H1 (cell line): ENCODE data around the gene ARID1B. TPM values are rescaled to one million over a fixed set of nuclear protein-coding genes. Genes with fewer than 3 reads are reported as not detected.

Source experiments
- CTCF ChIA-PET: fragments of 300-600 bp; sonication (Branson Sonifier 250); formaldehyde crosslinking; loops from one replicate; lab custom pipeline; 2021; ENCODE audit not compliant: partially characterized antibody; lab: Charles Lee
- POLR2A ChIA-PET: fragments of 300-600 bp; sonication (Branson Sonifier 250); formaldehyde crosslinking; loops from one replicate; lab custom pipeline; 2021; ENCODE audit warnings: inconsistent platforms; ENCODE audit not compliant: partially characterized antibody; lab: Charles Lee
- DNase-seq, 2 experiments: peaks; one replicate each; pipeline versions ENCODE4 v3.0.0 to v3.0.0-alpha.2; 2010 to 2022; ENCODE audit warnings: low spot score in 2 of 2, low read depth in 1 of 2, mixed read lengths in 1 of 2
- FAIRE-seq: peaks from 2 replicates; lab custom pipeline; 2011; peaks lifted over from hg19 to GRCh38; lab: Jason Lieb, UNC
- H2AFZ ChIP-seq: 2 replicates; pipeline ENCODE4 v1.8.1; 2012; ENCODE audit warnings: low read length, inconsistent platforms
- H2AK5ac ChIP-seq: 2 replicates; pipeline ENCODE4 v1.6.1; 2013; ENCODE audit warnings: low read depth, low read length
- H2BK120ac ChIP-seq: replicated peaks from 2 replicates; pipeline ENCODE3; 2013; ENCODE audit warnings: low read depth, low read length, inconsistent platforms
- H2BK12ac ChIP-seq: 2 replicates; pipeline ENCODE4 v1.6.1; 2013; ENCODE audit warnings: low read depth, low read length
- H2BK15ac ChIP-seq: 2 replicates; pipeline ENCODE4 v1.6.1; 2013; ENCODE audit warnings: low read length
- H2BK20ac ChIP-seq: 2 replicates; pipeline ENCODE4 v1.6.1; 2013; ENCODE audit warnings: low read length
- H2BK5ac ChIP-seq: 2 replicates; pipeline ENCODE4 v1.6.1; 2013; ENCODE audit warnings: low read depth, low read length
- H3K14ac ChIP-seq: 2 replicates; pipeline ENCODE4 v1.6.1; 2013; ENCODE audit warnings: inconsistent platforms; ENCODE audit not compliant: insufficient read length
- H3K18ac ChIP-seq: 2 replicates; pipeline ENCODE4 v1.6.1; 2013; ENCODE audit warnings: low read length; ENCODE audit errors: extremely low read depth
- H3K23ac ChIP-seq: 2 replicates; pipeline ENCODE4 v1.6.1; 2013; ENCODE audit warnings: inconsistent platforms; ENCODE audit not compliant: insufficient read length
- H3K23me2 ChIP-seq: 2 replicates; pipeline ENCODE4 v1.6.1; 2013; ENCODE audit warnings: low read depth, low read length
- H3K27ac ChIP-seq: 2 replicates; pipeline ENCODE4 v1.6.1; 2011; ENCODE audit warnings: low read depth, low read length, inconsistent platforms
- H3K27me3 ChIP-seq, 4 experiments: replicated peaks in 1 of 4; 1 replicate in 1 of 4; 2 replicates in 3 of 4; pipeline versions ENCODE4 v1.6.1 to v1.8.1; 2011 to 2013; ENCODE audit warnings: low read length in 3 of 4, mild to moderate bottlenecking in 3 of 4, inconsistent platforms in 2 of 4, mixed read lengths in 2 of 4, moderate library complexity in 1 of 4; ENCODE audit not compliant: control insufficient read depth in 3 of 4, insufficient read depth in 3 of 4; ENCODE audit errors: extremely low read depth in 1 of 4
- H3K36me3 ChIP-seq, 4 experiments: 2 replicates each; pipeline versions ENCODE4 v1.6.1 to v1.8.1; 2011 to 2013; ENCODE audit warnings: mild to moderate bottlenecking in 4 of 4, low read length in 3 of 4, moderate library complexity in 2 of 4, control low read depth in 1 of 4, inconsistent platforms in 1 of 4; ENCODE audit not compliant: insufficient read depth in 4 of 4, control insufficient read depth in 2 of 4
- H3K4ac ChIP-seq: replicated peaks from 2 replicates; pipeline ENCODE3; 2013; ENCODE audit warnings: low read length, low read depth, mixed read lengths, inconsistent platforms; ENCODE audit not compliant: insufficient read length
- H3K4me1 ChIP-seq, 4 experiments: replicated peaks in 1 of 4; 1 replicate in 1 of 4; 2 replicates in 3 of 4; pipeline versions ENCODE4 v1.6.1 to v1.8.1; 2011 to 2013; ENCODE audit warnings: low read length in 3 of 4, inconsistent platforms in 2 of 4, mixed read lengths in 1 of 4; ENCODE audit not compliant: insufficient read depth in 4 of 4, control insufficient read depth in 3 of 4
- H3K4me2 ChIP-seq, 2 experiments: 2 replicates each; pipeline versions ENCODE4 v1.6.1 to v1.8.1; 2011 to 2013; ENCODE audit warnings: low read depth in 2 of 2, low read length in 2 of 2, control low read depth in 1 of 2, inconsistent platforms in 1 of 2, mild to moderate bottlenecking in 1 of 2; ENCODE audit not compliant: insufficient read depth in 1 of 2
- H3K4me3 ChIP-seq, 4 experiments: fragments of 200-600, 300-600 bp in 1 of 4; sonication (generic), shearing (Covaris generic), sonication (Bioruptor Twin) in 1 of 4; 2 replicates each; pipeline versions ENCODE4 v1.5.1 to v1.8.1; 2011 to 2016; ENCODE audit warnings: low read length in 4 of 4, low read depth in 3 of 4, control low read depth in 2 of 4, inconsistent platforms in 2 of 4, mild to moderate bottlenecking in 2 of 4, mixed read lengths in 1 of 4, moderate library complexity in 1 of 4; ENCODE audit not compliant: insufficient read depth in 2 of 4; ENCODE audit errors: extremely low read depth in 1 of 4
- H3K56ac ChIP-seq: replicated peaks from 2 replicates; pipeline ENCODE3; 2013; ENCODE audit warnings: low read depth, mild to moderate bottlenecking, mixed read lengths, low read length, inconsistent platforms; ENCODE audit not compliant: insufficient read length
- H3K79me1 ChIP-seq: 2 replicates; pipeline ENCODE4 v1.6.1; 2013; ENCODE audit warnings: low read depth, low read length, control low read depth
- H3K79me2 ChIP-seq, 2 experiments: 2 replicates each; pipeline versions ENCODE4 v1.6.1 to v1.8.1; 2012 to 2013; ENCODE audit warnings: low read length in 2 of 2, mild to moderate bottlenecking in 2 of 2, inconsistent platforms in 1 of 2; ENCODE audit not compliant: insufficient read depth in 2 of 2, control insufficient read depth in 1 of 2
- H3K9ac ChIP-seq, 4 experiments: replicated peaks in 1 of 4; 1 replicate in 1 of 4; 2 replicates in 3 of 4; pipeline versions ENCODE4 v1.6.1 to v1.8.1; 2011 to 2013; ENCODE audit warnings: low read depth in 3 of 4, low read length in 3 of 4, control low read depth in 2 of 4, mild to moderate bottlenecking in 2 of 4, moderate library complexity in 2 of 4, inconsistent platforms in 1 of 4; ENCODE audit errors: extremely low read depth in 1 of 4
- H3K9me3 ChIP-seq, 2 experiments: 2 replicates each; pipeline versions ENCODE4 v1.6.1 to v1.8.1; 2012 to 2013; ENCODE audit warnings: mild to moderate bottlenecking in 2 of 2, moderate library complexity in 2 of 2, control low read depth in 1 of 2, inconsistent platforms in 1 of 2, low read depth in 1 of 2, low read length in 1 of 2, mixed read lengths in 1 of 2; ENCODE audit not compliant: insufficient read depth in 2 of 2
- H4K20me1 ChIP-seq, 2 experiments: replicated peaks in 1 of 2; 2 replicates each; pipeline versions ENCODE3 to v1.8.1; 2011 to 2013; ENCODE audit warnings: inconsistent platforms in 2 of 2, low read length in 2 of 2, mild to moderate bottlenecking in 1 of 2; ENCODE audit not compliant: insufficient read depth in 2 of 2, control insufficient read depth in 1 of 2
- H4K5ac ChIP-seq: 2 replicates; pipeline ENCODE4 v1.6.1; 2013; ENCODE audit warnings: low read length, low read depth, mixed read lengths, inconsistent platforms; ENCODE audit not compliant: insufficient read length
- H4K8ac ChIP-seq: 2 replicates; pipeline ENCODE4 v1.8.0; 2013; ENCODE audit warnings: mild to moderate bottlenecking, moderate library complexity, low read length, inconsistent platforms; ENCODE audit not compliant: insufficient read depth; ENCODE audit errors: extremely low read depth
- H4K91ac ChIP-seq: replicated peaks from 2 replicates; pipeline ENCODE3; 2013; ENCODE audit warnings: low read length, mixed read lengths, inconsistent platforms; ENCODE audit not compliant: insufficient read length
- ATF2 ChIP-seq: IDR thresholded peaks from 2 replicates; pipeline ENCODE4 v1.6.1; 2012; ENCODE audit warnings: low read length, inconsistent platforms
- CBX8 ChIP-seq: fragments of 300-800, 300-1000 bp; sonication (generic); IDR thresholded peaks from 2 replicates; pipeline ENCODE4 v1.7.1; 2016; ENCODE audit warnings: low read depth, low read length, borderline replicate concordance
- CEBPB ChIP-seq: IDR thresholded peaks from 2 replicates; pipeline ENCODE4 v1.6.1; 2012; ENCODE audit warnings: low read depth, low read length
- CHD1 ChIP-seq: IDR thresholded peaks from 2 replicates; pipeline ENCODE4 v1.6.1; 2012; ENCODE audit warnings: low read depth, low read length, improper control_type of control experiment
- CHD2 ChIP-seq: IDR thresholded peaks from 2 replicates; pipeline ENCODE4 v1.6.1; 2012; ENCODE audit warnings: low read length, improper control_type of control experiment
- EGR1 ChIP-seq: IDR thresholded peaks from 2 replicates; pipeline ENCODE4 v1.6.1; 2011; ENCODE audit warnings: low read depth, low read length, borderline replicate concordance
- MAFK ChIP-seq: IDR thresholded peaks from 2 replicates; pipeline ENCODE4 v1.6.1; 2012; ENCODE audit warnings: low read depth, mild to moderate bottlenecking, improper control_type of control experiment, low read length
- NRF1 ChIP-seq: IDR thresholded peaks from 2 replicates; pipeline ENCODE4 v1.6.1; 2011; ENCODE audit warnings: mild to moderate bottlenecking, low read depth, low read length, improper control_type of control experiment
- RBBP5 ChIP-seq: IDR thresholded peaks from 2 replicates; pipeline ENCODE4 v1.7.1; 2012; ENCODE audit warnings: low read depth, mild to moderate bottlenecking, inconsistent platforms, low read length, moderate library complexity, borderline replicate concordance
- SIRT6 ChIP-seq: IDR thresholded peaks from one replicate; pipeline ENCODE4 v1.7.1; 2012; ENCODE audit warnings: low read length, inconsistent platforms
- SUZ12 ChIP-seq: fragments of 200-600 bp; sonication (generic); IDR thresholded peaks from 2 replicates; pipeline ENCODE4 v1.6.1; 2012; ENCODE audit warnings: mild to moderate bottlenecking, inconsistent platforms, low read length, moderate library complexity, mixed read lengths
- WGBS, 2 experiments: shearing (Covaris generic) in 1 of 2; methylation state at CpG; one replicate each; pipeline versions ENCODE4 v1.1.6 to v1.1.7; 2013 to 2015; ENCODE audit warnings: low lambda C conversion rate in 2 of 2, mixed read lengths in 2 of 2, inconsistent platforms in 1 of 2, low coverage in 1 of 2, missing lambda C conversion rate in 1 of 2; ENCODE audit not compliant: insufficient replicate concordance in 2 of 2, insufficient coverage in 1 of 2, insufficient read length in 1 of 2; ENCODE audit errors: extremely low coverage in 1 of 2, missing lambda C conversion rate in 1 of 2; 5-methylcytosine and 5-hydroxymethylcytosine counted together
- polyA plus RNA-seq, 7 experiments: library from polyadenylated mRNA; depleted of rRNA in 3 of 7; stranded (reverse) in 5 of 7; unstranded in 2 of 7; fragments of >200 nt in 5 of 7; fragments of 200-250 nt in 2 of 7; gene quantifications; 1 replicate in 5 of 7; 2 replicates in 1 of 7; 4 replicates in 1 of 7; pipeline versions ENCODE4 v1.2.1 to v1.2.3, GENCODE V29; 2011 to 2013; ENCODE audit warnings: missing spikeins in 2 of 7, mixed read lengths in 2 of 7
- total RNA-seq: library from RNA; stranded (reverse); fragmentation: NEBNext Ultra II Directional; extraction: Animal tissue kit (Norgen Biotek cat#: 25700); gene quantifications from 2 replicates; pipeline ENCODE4 v1.2.1, GENCODE V29; 2021

ARID1B gene
- total and polyA plus RNA-seq, 2 of the 8 experiments (the other 6 are each of a cell fraction or from before 2014, with no cell fraction given): 24.3 to 70.3 TPM

GRCh38 chr6:157173776-157174175 lies 396.6 kb downstream of the ARID1B start:
- Histone ChIP-seq H3K9me3 (no peaks in the 10 kb centered on the region), H3K4me1 (peaks cover 0 to 11% (median 0%) of the 10 kb centered on the region in 4 experiments; a peak in 2 of 7 replicates), H3K4me3 (no peak overlapping the region), H3K27me3 (no peaks in the 10 kb centered on the region), H2BK12ac (no peak overlapping the region), H4K20me1 (peaks cover 0 to 1% of the 10 kb centered on the region in 2 experiments)
- WGBS, 2 experiments: 97% methylated on average over 8 of the region's 8 CpGs; no CpG with 5 or more reads in 1 of the 2 experiments
- TF ChIP-seq SIRT6: no peak
- TF ChIP-seq CHD1: no peak
- TF ChIP-seq CBX8: no peak
- no peak for TF ChIP-seq CHD2
- no peak for TF ChIP-seq ATF2
- TF ChIP-seq SUZ12: no peak
- TF ChIP-seq CEBPB: no peak
- no peak for TF ChIP-seq EGR1
- TF ChIP-seq RBBP5: no peak
- no peak for TF ChIP-seq MAFK
- no peak for TF ChIP-seq NRF1
- TF ChIP-seq, all 59 proteins: peak for 0
- Histone ChIP-seq H2BK120ac (no peak overlapping the region), H3K18ac (no peak overlapping the region), H4K5ac (no peak overlapping the region), H2BK15ac (no peak overlapping the region), H3K36me3 (no peaks in the 10 kb centered on the region; a peak in 1 of 8 replicates), H3K23ac (no peak overlapping the region), H3K56ac (no peak overlapping the region), H3K27ac (no peak overlapping the region), H3K14ac (no peak overlapping the region), H3K79me1 (no peaks in the 10 kb centered on the region), H3K23me2 (no peaks in the 10 kb centered on the region), H3K79me2 (no peaks in the 10 kb centered on the region), H2AFZ (no peak overlapping the region), H2BK5ac (no peak overlapping the region), H2AK5ac (no peak overlapping the region; the same call in 1 of the 2 replicates), H4K91ac (no peak overlapping the region), H3K4me2 (no peak overlapping the region), H2BK20ac (no peak overlapping the region), H3K9ac (no peak overlapping the region), H4K8ac (no peak overlapping the region), H3K4ac (no peak overlapping the region)
- CTCF ChIA-PET: interaction anchor here (0.7 to 1.0 kb wide), 3 partner anchors 9 to 70 kb away, joined by 3 to 4 read pairs (median 3); no protein-coding TSS in a partner anchor
- POLR2A ChIA-PET: interaction anchor here (0.8 kb wide), 1 partner anchor 101 kb away, joined by 4 read pairs; no protein-coding TSS in a partner anchor
- no peak for DNase-seq
- FAIRE-seq: no peak
